ENCODE results near the gene SSH2. TPM values are rescaled to one million over a fixed set of nuclear protein-coding genes. Genes with fewer than 3 reads are reported as not detected.

Gene SSH2
- total and polyA plus RNA-seq, 9 of the 15 experiments (the other 6 are each of a cell fraction or from before 2014, with no cell fraction given), result 3.9 to 16.1 (median 10.2) TPM

GRCh38 chr17:29769225-29769624 lies 160.8 kb downstream of the SSH2 start (continued):
- TF ChIP-seq LEF1 (IDR thresholded peaks at IDR 0.05) (no peak), MCM2 (IDR thresholded peaks at IDR 0.05; ENCODE audit: low read depth) (no peak), ETV5 (CRISPR knock-in tag; IDR thresholded peaks at IDR 0.05; ENCODE audit: low read depth) (no peak), SMARCE1 (IDR thresholded peaks at IDR 0.05) (no peak)

DNA sequence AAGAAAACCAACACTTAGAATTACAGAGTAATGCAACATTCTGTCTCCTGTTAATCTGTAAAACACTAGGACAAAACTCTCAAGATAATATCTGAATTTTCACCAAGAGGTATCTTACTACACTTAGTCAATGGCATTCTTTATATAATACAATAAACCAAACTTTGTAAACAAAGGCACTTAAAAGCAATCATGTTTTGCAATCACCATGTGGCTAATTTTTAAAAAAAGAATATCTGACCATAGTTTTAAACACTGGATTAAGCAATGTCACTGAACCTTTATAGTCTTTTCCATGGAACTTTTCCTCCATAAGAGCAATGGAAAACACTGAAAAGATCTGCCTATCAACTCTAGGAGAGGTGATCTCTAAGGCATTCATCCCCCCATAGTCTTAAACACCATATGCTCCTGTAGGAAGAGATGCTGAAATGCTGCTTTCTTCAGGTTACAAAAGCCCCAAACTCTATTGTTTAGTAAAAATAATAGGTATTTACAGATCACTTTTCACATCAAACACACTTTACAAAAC lies 163.2 kb downstream of the SSH2 start:
- BruUV-seq (replicated peaks), result no TSS peak
- Histone ChIP-seq H3K79me2 (ENCODE audit: control insufficient read depth, insufficient read depth, low read length) (no peaks in the 10 kb centered on the region), H3K9me3 (replicated peaks; ENCODE audit: control insufficient read depth, insufficient read depth, low read depth, low read length) (no peaks in the 10 kb centered on the region), H3K27ac (ENCODE audit: extremely low read depth, low read depth, low read length) (no peak overlapping the region), H3K27me3 (ENCODE audit: control insufficient read depth in 2 of 2, insufficient read depth in 2 of 2, low read length in 2 of 2) (no peaks in the 10 kb centered on the region), H3K9me1 (ENCODE audit: control insufficient read depth, insufficient read depth, low read length) (no peaks in the 10 kb centered on the region), H3K4me1 (replicated peaks in 1 of 2; ENCODE audit: control insufficient read depth in 2 of 2, insufficient read depth in 2 of 2, low read length in 2 of 2) (no peaks in the 10 kb centered on the region; a peak in 1 of 5 replicates), H2AFZ (ENCODE audit: low read depth, low read length) (no peak overlapping the region), H3K4me3 (no peak overlapping the region), H3K9ac (ENCODE audit: insufficient read depth in 1 of 2, low read depth in 2 of 2, low read length in 2 of 2) (no peak overlapping the region), H3K36me3 (ENCODE audit: control insufficient read depth, insufficient read depth, low read length) (no peaks in the 10 kb centered on the region), H4K20me1 (replicated peaks; ENCODE audit: control insufficient read depth, insufficient read depth, low read length) (no peaks in the 10 kb centered on the region), H3K4me2 (ENCODE audit: insufficient read depth, low read length) (no peak overlapping the region)
- intact Hi-C loops (cut with micrococcal nuclease) (no loop called here), in situ Hi-C loops (cut with MboI) (no loop called here)
- ChIA-PET POLR2A (no interaction called here), CTCF (ENCODE audit: low intra/inter-chr PET ratio) (interaction anchor here (0.6 to 1.5 kb wide), 2 partner anchors 11 to 70 kb away, joined by 3 to 4 read pairs; no protein-coding TSS in a partner anchor)
- DNase-seq (ENCODE audit: extremely low read depth in 1 of 4, low spot score in 3 of 4) (no peak), FAIRE-seq (no peak), ATAC-seq (no peak)
- TF ChIP-seq SMARCE1 (IDR thresholded peaks at IDR 0.05) (no peak), GATAD2B (IDR thresholded peaks at IDR 0.05; ENCODE audit: borderline replicate concordance) (no peak), PRPF4 (IDR thresholded peaks at IDR 0.05; ENCODE audit: insufficient read depth, low read depth, low read length, poor library complexity, severe bottlenecking) (no peak), SLC30A9 (CRISPR knock-in tag; IDR thresholded peaks at IDR 0.05) (no peak), TFE3 (CRISPR knock-in tag; IDR thresholded peaks at IDR 0.05) (no peak), KAT8 (IDR thresholded peaks at IDR 0.05; ENCODE audit: low read depth) (no peak), HDGF (IDR thresholded peaks at IDR 0.05) (no peak)
- TF ChIP-seq, protein P1, sequence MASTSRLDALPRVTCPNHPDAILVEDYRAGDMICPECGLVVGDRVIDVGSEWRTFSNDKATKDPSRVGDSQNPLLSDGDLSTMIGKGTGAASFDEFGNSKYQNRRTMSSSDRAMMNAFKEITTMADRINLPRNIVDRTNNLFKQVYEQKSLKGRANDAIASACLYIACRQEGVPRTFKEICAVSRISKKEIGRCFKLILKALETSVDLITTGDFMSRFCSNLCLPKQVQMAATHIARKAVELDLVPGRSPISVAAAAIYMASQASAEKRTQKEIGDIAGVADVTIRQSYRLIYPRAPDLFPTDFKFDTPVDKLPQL (IDR thresholded peaks at IDR 0.05; ENCODE audit: extremely low read depth, insufficient read length), result no peak
- TF ChIP-seq, protein P2, sequence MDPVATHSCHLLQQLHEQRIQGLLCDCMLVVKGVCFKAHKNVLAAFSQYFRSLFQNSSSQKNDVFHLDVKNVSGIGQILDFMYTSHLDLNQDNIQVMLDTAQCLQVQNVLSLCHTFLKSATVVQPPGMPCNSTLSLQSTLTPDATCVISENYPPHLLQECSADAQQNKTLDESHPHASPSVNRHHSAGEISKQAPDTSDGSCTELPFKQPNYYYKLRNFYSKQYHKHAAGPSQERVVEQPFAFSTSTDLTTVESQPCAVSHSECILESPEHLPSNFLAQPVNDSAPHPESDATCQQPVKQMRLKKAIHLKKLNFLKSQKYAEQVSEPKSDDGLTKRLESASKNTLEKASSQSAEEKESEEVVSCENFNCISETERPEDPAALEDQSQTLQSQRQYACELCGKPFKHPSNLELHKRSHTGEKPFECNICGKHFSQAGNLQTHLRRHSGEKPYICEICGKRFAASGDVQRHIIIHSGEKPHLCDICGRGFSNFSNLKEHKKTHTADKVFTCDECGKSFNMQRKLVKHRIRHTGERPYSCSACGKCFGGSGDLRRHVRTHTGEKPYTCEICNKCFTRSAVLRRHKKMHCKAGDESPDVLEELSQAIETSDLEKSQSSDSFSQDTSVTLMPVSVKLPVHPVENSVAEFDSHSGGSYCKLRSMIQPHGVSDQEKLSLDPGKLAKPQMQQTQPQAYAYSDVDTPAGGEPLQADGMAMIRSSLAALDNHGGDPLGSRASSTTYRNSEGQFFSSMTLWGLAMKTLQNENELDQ (CRISPR knock-in tag; IDR thresholded peaks at IDR 0.05; ENCODE audit: borderline replicate concordance), result no peak
